ENCODE measurements around the gene RNF207.

Gene RNF207, protein sequence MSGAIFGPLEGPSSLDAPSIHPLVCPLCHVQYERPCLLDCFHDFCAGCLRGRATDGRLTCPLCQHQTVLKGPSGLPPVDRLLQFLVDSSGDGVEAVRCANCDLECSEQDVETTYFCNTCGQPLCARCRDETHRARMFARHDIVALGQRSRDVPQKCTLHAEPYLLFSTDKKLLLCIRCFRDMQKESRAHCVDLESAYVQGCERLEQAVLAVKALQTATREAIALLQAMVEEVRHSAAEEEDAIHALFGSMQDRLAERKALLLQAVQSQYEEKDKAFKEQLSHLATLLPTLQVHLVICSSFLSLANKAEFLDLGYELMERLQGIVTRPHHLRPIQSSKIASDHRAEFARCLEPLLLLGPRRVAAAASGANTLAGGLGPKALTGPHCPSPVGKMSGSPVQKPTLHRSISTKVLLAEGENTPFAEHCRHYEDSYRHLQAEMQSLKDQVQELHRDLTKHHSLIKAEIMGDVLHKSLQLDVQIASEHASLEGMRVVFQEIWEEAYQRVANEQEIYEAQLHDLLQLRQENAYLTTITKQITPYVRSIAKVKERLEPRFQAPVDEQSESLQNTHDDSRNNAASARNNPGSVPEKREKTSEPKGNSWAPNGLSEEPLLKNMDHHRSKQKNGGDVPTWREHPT

DNA sequence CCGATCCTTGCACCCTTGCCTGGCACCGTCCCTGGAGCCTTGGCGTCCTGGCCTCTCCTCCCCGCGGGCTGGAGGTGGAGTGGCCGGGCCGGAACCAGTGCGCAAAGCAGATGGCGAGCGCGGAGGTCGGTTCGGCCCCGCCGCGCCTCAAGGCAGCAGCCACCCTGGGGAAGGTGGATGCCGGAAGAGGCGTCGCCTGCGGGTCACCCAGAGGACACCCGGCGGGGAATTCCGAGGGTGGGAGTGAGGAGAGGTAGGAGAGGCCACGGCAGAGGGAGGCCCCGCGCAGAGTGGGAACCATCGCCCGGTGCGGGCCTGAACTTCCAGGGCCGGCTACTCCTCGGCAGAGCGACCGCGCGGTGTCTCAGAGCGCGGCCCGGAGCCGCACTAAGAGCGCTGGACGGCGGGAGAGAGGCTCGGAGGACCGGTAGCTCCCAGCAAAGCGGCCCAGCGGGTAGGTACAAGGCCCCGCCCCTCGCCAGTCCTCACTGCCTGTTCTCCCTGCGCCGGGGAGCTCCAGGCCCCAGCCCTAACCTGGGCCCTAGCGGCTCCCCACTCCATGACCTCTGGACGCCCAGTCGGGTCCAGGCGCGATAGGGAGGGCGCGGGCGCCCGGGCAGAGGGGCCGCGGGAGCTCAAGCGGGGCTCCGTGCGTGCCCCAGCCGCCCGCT, at the start of gene RNF207:
RNF207 (plus strand) TSS at position 271 of the 671 bp plus-strand sequence. CDS start 417 bp downstream, outside the sequence.
- no peak for TF ChIP-seq CTCF (conservative IDR thresholded peaks at IDR 0.05)
- H3K27ac ChIP-seq: peak within 1 kb of the TSS; percentile 87

DNA sequence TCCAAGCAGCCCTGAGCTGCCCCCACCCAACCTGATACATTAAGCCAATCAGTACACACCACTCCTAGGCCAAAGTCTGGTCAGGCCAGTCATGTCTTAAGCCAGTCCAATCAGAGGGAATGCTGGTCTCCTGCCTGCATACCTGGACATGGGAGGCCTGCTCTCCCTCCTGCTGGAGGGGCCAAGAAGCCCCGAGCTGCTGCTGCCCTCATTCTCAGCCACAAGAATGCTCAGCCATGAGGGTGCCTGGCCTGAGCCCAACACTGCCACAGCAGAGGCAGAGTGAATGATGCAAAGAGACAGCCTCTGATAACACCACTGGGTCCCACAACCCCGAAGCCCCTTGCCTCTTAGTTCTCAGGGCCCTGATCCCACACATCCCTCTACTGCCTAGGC, 48.8 kb upstream of the RNF207 start:
- TF ChIP-seq CTCF (conservative IDR thresholded peaks at IDR 0.05): no peak
- H3K27ac ChIP-seq: peak overlapping the region; percentile 96

DNA sequence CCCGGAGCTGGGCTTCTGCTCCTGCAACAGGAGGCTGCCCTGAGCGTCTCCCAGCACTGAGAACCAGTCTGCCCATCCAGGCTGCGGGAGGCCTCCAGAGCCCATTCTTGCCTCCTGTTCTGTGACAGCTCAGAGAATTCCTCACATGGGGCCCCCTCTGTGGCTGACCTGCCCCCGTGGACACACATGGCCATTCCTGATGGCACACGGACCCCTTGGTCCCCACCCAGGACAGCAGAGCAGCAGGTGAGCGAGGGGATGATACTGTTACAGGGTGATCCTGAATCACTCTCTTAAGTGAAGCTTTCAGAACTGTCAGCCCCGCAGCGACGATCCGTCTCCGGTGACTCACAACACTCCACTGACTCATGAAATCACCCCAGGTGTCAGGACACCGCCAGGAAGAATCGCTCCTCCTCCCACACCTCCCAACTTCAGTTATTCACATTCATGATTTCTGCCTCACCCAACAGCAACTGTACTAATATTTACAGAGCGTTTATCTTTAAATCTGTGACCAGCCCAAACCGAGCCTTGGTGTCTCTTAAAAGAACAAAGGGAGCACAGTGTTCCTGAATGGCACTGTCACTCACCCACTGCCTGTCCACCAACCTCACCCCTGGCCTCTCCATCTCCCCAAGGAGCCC, 48.3 kb upstream of the RNF207 start:
- TF ChIP-seq CTCF (conservative IDR thresholded peaks at IDR 0.05): no peak
- peak overlapping the region; percentile 96 for H3K27ac ChIP-seq

DNA sequence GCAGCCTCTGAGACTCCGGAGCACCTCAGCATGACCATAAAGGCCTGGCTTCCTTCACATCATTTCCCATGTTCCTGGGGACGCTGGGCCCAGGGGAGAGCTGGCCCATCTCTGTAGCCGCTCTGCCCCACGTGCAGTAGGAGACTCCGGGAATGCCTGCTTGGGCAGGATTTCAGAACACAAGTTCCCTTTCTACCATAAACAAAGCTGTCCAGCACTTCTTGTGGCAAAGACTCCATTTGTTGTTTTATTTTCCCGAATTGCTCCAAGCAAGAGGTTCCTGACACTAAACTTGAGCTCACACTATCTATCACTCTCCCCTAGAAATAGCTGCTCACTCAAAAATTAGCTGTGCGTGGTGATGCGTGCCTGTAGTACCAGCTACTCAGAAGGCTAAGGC, 47.7 kb upstream of the RNF207 start:
- TF ChIP-seq CTCF (conservative IDR thresholded peaks at IDR 0.05): no peak
- H3K27ac ChIP-seq: peak overlapping the region; percentile 96

GRCh38 chr1:6162341-6162740, 43.6 kb upstream of the RNF207 start:
- H3K27ac ChIP-seq: peak overlapping the region; percentile 67; the same call in 1 of the 2 replicates
- TF ChIP-seq CTCF (conservative IDR thresholded peaks at IDR 0.05): no peak

GRCh38 chr1:6162773-6163172, 43.1 kb upstream of the RNF207 start:
- no peak; the same call in 1 of the 2 replicates for TF ChIP-seq CTCF (conservative IDR thresholded peaks at IDR 0.05)
- no peak overlapping the region; the same call in 1 of the 2 replicates for H3K27ac ChIP-seq
